ENCODE results near the gene COL2A1.
"Not testable (repeated sequence)": the region's sequence is repeated elsewhere in the genome, so short reads cannot be mapped to it uniquely, and the experiment has no call there.

The COL2A1 gene

DNA sequence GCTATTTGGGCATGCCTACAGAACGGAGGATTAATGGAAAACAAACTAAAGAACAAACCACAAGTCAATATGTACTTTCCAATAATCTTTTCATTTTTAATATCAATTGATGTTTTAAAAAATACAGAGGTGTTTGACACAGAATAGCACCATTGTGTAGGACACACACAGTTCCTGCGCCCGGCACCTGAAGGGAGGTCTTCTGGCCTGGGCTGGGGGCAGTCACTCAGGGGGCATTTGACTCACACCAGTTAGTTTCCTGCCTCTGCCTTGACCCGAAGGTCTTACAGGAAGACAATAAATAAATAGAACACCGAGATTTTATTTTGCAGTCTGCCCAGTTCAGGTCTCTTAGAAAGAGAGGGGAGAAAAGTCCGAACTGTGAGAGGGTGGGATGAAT is 31.4 kb downstream of the COL2A1 start:
- FAIRE-seq, result no peak

DNA sequence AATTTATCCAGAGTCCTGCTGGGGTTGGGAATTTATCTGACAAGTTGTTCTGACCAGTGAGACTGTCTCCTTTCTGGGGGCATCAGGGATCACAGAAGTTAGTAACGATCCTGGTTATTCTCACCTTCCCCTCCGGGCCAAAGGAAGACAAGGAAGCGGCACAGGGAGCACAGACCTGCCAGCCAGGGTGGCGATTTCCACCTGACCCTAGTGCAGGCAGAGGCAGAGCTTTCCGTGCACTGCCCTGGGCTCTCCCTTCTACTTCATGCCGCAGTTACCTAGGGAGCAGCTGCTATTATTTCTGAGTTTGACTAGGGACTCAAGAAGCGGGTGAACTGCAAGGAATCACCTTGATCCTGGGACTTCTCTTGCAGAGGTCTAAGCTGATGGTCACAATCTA is 33.4 kb downstream of the COL2A1 start:
- no peak for FAIRE-seq

DNA sequence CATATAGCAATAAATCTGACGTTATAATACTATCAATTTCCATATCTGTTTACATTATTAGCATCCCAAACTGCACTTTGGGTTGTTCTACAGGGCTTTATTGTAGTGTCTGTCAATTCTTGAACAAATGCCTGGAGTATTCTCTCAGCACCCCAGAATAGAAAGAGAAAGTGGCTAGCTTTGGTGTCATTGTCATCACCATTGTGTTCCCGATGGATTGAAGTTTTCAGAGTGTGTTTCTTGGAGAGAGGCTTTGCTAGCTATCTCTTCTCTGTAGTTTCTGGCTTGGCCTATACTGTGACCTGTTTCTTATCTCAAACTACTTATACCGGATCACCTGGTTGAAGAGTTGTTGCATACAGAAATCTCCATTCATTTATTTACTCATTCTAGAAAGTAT is 34.4 kb downstream of the COL2A1 start:
- no peak for FAIRE-seq

GRCh38 chr12:47967461-47968321 is 36.6 kb downstream of the COL2A1 start:
- no peak for FAIRE-seq

GRCh38 chr12:47965581-47965980 is 38.7 kb downstream of the COL2A1 start:
- FAIRE-seq, result no peak

DNA sequence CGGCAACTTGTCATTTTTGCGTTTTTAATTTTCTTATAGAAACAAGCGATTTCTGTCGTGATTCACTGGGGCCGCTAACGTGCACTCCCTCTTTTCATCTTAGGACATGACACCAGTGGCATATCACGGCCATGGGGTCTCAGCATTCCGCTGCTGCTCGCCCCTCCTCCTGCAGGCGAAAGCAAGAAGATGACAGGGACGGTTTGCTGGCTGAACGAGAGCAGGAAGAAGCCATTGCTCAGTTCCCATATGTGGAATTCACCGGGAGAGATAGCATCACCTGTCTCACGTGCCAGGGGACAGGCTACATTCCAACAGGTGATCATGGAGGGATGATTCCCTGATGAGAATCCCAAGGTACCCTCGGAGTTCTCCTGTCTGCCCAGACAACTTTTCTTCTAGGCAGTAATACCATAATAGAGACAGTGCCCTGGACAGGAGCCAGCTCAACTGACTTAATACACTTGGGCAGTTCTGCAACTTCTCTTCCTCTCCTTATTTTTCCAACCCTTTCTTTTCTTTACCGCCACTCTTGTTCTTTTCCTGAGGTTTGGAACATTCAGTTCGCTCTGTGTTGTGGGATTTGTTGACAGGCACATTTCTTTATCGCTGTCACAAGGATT is 40.1 kb downstream of the COL2A1 start:
- no peak for FAIRE-seq

DNA sequence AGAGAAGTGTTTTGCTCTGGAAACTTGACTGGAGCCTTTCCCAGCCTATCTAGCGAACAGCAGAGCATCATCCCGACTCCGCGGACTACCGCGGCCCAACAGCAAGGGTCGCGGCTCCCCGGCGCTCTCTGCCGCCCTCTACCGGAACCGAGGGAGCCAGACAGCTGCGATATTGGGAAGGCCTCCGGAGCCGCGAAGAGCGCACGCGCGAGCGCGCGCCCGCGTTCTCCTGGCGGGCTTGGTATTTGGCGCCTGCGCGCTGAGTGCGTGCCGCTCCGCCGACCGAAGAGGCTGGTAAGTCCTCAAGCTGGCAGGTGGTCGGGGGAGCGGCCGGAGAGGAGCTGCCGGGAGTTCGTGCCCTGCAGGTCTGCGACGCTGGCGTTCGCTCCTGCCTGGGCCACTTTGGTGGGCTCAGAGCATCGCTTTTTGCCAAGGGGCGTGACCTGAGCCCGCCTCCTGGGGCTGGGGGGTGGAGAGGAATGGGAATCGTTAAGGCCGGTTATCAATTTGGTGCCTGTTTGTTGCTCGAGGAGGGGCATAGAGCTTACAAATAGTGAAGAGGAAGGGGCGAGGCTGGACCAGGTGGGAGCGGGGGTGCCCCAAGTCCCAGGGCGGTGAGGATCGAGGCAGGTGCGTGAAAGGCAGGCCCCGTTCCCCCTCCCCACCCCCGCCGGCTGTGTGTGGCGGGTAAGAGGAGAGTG is 40.8 kb downstream of the COL2A1 start, which contains the start of gene TMEM106C:
Gene TMEM106C, plus strand, starts transcription at position 257 of the 701 bp plus-strand sequence. CDS start 641 bp downstream, outside the sequence.
- peak; percentile 73 for FAIRE-seq

- FAIRE-seq, result no peak
Observed at GRCh38 chr12:47962198-47962597, 42.1 kb downstream of the COL2A1 start.

DNA sequence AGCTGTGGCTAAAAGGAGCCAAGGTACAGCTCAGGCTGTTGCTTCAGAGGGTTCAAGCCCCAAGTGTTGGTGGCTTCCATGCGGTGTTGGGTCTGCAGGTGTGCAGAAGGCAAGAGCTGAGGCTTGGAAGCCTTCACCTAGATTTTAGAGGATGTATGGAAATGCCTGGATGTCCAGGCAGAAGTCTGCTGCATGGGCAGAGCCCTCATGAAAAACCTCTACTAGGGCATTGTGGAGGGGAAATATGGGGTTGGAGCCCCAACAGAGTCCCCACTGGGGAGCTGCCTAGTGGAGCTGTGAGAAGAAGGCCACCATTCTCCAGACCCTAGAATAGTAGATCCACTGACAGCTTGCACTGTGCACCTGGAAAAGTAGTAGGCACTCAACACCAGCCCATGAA is 46.6 kb downstream of the COL2A1 start:
- FAIRE-seq, result not testable (repeated sequence)

- FAIRE-seq, result no peak
Observed at GRCh38 chr12:47955059-47955458, 49.2 kb downstream of the COL2A1 start.

- FAIRE-seq, result no peak
Observed at GRCh38 chr12:47954467-47955045, 49.7 kb downstream of the COL2A1 start.

- no peak for FAIRE-seq
Observed at GRCh38 chr12:47954058-47954457, 50.2 kb downstream of the COL2A1 start.

DNA sequence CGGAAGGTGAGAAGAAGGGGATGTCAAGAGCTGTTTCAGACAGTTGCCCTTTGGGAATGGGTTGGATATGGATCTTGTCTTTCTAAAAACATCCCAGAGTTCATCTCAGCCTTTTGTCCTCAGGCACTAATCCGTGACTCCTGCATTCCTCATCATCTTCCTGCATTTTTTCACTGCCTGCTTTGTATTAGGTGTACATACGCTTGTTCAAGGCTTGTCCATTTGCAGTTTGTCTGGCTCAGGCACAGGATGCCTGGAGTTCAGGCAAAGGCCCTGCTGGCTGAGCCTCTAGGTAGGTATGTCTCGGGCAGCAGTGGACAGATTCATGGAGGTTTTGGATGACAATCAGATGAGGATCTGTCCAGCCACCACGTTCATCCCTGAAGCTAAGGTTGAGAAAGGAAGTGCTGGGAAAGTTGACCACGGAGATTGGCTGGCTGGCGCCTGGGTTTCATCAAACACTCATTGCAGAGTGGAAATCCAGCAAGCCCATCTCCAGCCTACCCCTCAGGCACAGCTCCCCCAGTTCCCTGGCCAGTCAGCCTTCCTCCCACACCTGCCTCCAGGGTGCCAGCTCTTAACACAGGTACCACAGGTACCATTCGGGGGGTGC is 53.3 kb downstream of the COL2A1 start:
- FAIRE-seq, result no peak

DNA sequence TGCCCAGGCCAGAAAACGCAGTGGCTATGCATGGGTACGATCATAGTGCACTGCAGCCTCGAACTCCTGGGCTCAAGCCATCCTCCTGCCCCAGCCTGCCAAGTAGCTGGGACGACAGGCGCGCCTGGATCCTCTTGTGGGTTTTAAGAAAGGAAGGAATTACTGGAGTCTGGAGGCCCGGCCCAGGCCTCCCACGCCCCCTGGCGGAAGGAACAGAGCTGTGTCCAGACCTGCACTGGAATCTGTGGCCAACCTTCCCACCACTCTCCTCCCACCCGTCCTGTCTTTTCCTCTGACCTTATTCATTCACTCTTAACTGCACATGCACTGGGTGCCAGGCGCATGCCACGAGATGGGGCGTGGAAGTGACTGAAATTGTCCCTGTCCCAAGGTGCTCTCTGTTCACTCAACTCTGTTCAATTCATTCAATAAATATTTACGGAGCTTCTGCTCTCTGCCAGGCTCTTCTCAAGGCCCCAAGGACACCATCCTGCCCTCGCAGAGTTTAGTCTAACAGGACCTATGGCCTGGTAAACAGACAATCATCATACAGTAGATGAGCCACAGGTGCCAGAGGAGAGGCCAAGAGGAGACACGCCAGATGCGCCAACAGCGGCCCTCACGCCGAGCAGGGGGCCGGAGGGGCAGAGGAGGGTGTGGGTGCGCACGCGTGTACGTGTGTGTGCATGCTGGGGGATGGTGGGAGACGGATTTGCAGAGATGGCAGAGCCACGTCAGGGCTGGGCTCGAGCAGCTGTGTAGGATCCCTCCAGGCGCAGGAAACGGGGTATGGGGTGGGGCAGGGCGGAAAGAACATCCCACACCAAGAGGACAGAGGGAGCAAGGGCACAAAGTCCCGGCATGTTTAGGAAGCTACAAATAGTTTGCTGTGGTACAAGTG is 54.6 kb downstream of the COL2A1 start:
- no peak for FAIRE-seq

- no peak for FAIRE-seq
Observed at GRCh38 chr12:47947341-47947740, 56.9 kb downstream of the COL2A1 start.

DNA sequence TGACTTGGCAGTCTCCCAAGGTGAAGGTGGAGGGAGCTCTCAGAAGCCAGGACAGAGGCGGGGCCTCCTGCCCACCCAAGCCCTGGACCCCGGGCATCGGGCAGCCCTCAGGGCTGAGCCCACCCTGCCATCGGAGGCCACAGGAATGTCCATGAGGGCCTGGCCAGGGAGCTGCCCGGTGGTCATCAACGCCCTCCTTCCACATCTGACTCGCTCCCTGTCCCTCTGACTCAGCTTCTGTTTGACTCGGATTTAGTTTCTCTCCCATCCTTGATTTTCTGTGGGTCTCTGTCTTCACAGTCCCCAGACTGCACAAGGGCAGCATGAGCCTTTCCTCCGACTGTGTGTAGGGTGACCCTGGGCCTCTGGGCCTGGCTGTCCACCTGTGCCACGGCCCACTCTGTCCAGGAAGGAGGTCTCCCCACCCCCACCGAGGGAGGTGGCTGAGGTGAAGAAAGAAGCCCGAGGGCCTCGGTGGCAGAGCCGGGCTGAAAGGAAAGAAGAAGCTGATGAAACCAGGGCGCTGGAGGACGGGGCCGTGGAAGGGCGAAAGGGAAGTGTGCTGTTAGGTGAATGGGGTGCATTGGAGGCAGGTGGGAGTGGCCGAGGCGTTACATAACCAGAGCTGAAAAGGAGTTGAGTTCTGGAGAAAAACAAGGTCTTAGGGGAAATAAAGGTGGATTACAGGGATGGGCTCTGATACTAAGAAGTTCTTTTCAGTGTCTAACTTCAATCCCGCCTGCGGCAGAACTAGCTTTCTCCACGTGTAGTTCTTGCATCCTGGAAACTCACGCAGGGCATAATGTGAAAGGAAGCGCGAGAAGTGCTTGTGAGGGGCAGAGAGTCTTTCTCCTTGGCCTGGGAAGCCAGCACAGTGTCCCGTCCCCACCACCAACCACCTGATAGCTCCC is 57.6 kb downstream of the COL2A1 start:
- no peak for FAIRE-seq

GRCh38 chr12:47945341-47945728 is 58.9 kb downstream of the COL2A1 start:
- no peak for FAIRE-seq

DNA sequence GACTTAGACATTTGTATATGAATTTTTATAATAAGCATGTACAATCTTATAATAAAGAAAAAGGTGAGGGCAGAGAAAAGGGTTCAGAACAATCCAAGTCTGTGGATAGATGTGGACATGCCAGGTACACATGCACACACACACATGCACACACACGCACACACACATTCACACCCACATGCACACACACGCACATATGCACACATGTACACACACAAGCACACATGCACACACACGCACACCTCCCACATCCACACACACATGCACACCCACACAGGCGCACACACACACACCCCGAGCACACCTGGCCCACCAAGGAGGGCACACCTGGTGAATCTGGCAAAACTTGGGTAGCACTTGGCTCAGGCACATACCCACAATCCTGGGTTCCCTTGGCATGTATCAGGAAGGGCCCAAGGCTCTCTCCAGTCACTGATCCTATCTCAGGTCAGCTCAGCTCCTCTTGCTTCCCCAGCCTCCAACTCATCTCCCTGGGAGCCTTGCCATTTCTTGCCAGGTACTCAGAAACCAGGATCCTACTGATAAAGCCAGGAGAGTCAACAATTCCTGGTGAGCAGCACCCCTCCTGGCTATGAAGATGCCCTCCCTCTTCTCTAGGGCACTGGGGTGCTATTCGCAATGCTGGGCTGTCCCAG is 59.5 kb downstream of the COL2A1 start:
- FAIRE-seq, result no peak

- no peak for FAIRE-seq
Observed at GRCh38 chr12:47943623-47944340, 60.5 kb downstream of the COL2A1 start.
